LNCAP (cell line): ENCODE results near the gene C11orf21.

ENCODE experiments used
- TF ChIP-seq, protein P1 (sequence below): fragments of 450-650 bp; IDR thresholded peaks from 2 replicates; pipeline ENCODE4 v1.5.1; 2017; ENCODE audit warnings: mild to moderate bottlenecking

Gene C11orf21

DNA sequence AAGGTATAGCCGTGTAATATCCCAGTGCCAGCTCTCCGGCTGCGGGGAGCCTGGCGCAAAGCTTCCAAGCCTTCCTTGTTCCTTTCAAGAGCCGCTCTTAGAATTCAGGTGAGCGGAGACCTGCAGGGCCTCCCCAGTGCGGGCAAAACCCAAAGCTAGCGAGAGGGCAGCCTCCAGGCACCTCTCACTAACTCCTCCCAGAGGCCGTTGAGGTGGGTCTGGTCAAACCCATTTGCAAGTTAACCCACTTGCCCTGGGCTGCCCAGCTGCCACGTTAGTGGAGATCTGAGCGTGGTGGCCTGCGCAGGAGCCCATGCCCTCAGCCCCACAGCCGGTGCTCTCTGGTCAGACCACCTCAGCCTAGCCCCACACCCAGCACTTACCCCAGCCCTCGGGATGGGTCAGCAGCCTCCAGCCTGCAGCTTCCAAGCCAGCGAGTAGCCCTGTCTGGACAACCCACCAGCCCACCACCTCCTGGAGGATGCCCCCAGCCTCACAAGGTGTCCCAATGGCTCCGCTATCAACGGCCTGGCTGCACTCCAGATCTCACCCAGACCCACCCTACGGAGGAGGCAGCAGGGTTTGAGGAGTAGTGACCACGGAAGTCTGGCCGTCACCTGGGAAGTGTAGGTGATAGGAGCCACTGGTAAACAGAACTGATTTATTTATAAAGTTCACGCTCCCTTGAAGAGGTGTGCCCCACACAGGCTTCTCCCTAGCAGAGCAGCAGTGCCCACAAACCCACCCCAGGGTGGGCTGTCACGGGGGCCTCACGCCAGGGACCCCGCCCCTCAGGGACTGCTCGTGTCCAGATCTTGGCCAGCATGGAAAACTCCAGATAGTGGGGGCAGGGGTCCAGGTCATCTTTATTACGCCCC is 33.6 kb downstream of the C11orf21 start:
- TF ChIP-seq, protein P1, sequence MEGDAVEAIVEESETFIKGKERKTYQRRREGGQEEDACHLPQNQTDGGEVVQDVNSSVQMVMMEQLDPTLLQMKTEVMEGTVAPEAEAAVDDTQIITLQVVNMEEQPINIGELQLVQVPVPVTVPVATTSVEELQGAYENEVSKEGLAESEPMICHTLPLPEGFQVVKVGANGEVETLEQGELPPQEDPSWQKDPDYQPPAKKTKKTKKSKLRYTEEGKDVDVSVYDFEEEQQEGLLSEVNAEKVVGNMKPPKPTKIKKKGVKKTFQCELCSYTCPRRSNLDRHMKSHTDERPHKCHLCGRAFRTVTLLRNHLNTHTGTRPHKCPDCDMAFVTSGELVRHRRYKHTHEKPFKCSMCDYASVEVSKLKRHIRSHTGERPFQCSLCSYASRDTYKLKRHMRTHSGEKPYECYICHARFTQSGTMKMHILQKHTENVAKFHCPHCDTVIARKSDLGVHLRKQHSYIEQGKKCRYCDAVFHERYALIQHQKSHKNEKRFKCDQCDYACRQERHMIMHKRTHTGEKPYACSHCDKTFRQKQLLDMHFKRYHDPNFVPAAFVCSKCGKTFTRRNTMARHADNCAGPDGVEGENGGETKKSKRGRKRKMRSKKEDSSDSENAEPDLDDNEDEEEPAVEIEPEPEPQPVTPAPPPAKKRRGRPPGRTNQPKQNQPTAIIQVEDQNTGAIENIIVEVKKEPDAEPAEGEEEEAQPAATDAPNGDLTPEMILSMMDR = no peak

DNA sequence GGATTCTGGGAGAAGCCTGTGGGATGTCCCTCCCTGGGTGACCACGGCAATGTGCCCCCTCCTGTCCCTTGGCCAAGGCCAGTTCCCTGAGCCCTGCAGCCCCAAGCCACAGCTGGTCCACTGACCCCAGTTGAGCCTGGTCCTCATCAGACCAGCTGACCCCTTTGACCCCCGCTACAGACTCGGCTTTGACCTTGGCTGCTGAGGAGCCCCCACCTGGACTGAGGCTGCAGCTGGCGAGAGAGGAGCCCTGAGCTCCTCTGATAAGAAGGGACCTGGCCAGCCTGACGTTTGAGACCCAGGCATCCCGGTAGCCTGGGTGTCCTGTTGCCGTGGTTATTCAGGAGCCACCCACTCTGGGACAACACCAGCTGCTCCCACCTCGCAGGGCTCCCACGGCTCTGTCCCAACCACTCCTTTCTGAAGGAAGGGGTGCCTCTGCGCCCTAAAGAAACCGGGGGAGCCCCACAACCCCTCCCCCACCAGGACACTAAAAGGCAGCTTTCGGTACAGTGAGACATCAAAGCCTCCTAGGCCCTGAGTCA is 34.3 kb downstream of the C11orf21 start:
- TF ChIP-seq, protein P1 = no peak

DNA sequence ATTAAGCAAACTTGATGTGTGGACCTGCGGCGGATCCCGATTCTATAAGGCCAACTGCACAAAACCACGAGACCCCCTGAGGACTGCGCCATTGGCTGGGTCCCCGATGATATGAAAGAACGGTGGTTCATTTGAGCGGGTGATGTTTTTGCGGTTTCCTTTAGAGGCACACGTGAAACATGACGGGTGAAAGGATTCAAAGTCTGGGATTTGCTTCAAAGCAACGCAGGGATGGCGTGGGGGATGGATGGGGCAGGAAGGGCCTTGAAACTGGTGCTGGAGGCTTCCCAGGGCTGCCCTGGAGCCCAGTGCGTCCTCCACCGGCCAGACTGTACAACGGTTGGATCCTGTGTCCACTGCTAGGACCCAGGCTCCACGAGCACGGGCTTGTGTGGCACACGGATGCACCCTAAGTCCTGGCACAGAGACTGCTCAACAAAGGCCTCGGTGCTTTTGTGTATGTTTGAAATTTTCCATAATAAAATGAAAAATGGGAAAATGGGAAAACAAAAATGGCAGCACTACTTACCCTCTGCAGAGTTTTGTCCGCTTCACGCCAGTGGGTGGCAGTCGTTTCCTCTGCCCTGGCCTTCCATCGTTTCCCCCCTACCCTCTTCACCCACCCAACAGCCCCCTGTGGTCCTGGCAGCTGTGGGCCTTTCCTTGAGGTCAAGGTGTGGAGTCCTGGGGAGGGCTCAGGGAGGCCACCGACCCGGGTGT is 35.0 kb downstream of the C11orf21 start:
- TF ChIP-seq, protein P1 = no peak

DNA sequence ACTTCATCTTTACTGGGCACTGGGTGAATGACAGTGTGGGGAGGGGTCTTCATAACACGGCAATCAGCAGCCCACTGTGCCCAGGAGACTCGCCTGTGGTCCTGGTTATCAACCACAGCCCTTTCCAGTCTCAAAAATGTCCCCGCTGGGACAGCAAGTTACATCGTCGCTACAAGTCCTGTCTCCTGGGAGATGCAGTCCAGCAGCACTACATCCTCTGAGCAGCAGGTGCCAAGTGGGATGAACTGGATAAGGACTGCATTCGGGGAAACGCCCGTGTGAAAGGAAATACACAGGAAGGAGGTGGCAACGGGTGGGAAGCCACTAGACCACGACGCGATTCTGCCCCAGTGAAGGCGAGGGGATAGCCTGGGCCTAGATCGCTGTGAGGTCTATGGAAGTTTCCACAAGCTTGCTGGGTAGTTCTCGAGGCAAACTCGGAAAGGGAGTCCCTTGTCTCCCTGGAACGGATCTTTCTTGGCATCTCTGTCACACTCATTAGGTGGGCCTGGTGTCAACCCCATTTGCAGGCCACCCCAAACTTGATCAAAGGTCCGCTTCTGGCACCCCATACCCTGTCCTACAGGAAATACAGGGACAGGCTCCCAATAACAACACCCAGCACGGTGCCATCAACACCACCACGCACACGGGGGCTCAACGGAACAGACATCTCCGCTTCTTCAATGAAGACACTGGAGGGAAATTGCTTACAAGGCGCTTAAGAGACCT is 35.7 kb downstream of the C11orf21 start:
- TF ChIP-seq, protein P1 = no peak

DNA sequence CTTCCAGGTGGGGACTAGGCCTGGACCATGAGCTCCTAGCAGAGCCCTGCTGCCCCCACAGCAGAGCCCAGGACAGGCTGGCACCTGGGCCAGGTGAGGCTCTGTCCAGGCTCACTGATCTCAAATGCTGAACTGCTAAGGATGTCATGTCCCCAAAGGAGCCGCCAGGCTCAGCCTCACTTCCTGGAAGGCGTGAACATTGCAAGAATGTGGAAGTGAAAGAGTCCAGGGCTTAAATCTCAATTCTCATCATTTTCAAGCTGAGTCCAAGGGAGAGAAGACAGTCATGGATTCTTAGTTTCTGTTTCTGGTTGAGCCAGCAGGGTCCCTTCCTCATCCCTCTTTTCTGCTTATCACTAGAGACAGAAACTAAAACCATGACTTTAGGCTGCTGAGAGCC is 36.3 kb downstream of the C11orf21 start:
- TF ChIP-seq, protein P1 = no peak

DNA sequence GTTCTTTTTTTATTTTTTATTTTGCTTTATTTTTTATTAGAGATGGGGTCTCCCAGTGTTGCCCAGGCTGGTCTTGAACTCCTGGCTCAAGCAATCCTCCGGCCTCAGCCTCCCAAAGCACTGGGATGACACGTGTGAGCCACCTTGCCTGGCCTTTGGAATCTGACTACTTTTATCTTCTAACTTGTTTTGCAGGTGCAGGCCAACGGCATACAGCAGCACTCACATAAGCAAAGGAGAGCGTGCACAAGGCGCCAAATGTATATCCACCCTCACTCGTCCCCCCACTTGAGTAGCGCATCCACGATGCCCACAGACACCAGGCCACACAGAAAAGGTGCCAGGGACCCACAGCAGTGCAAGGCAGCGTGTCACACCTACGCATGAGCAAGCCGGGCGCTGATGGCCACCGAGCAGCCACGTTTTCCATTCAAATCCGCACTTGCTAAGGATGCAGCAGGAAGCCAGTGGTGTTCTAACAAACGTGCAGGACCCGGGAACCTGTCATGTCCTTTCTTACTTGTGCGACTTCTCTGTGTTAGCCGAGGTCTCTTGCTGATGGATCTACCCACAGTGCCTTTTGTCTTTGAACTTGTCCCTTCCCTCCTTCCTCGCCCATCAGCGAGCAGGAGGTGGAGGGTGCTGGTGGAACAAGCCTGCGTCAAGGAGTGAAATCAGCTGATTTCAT is 37.2 kb downstream of the C11orf21 start:
- TF ChIP-seq, protein P1 = no peak
